Muscle layer of colon (tissue), 2 donors: ENCODE measurements around the gene BCL11B.

Source experiments
- H3K27ac ChIP-seq: one replicate; pipeline ENCODE4 v1.7.0; 2013; ENCODE audit warnings: low read depth, mild to moderate bottlenecking, low read length, moderate library complexity
- H3K27me3 ChIP-seq, 2 donors: one replicate each; pipeline ENCODE4 v1.7.0; 2013; ENCODE audit warnings: low read length in 2 of 2, mild to moderate bottlenecking in 2 of 2; ENCODE audit not compliant: insufficient read depth in 2 of 2, control insufficient read depth in 1 of 2
- H3K36me3 ChIP-seq: one replicate; pipeline ENCODE4 v1.7.0; 2013; ENCODE audit warnings: mild to moderate bottlenecking, low read length; ENCODE audit not compliant: insufficient read depth
- H3K4me1 ChIP-seq: one replicate; pipeline ENCODE4 v1.7.0; 2013; ENCODE audit warnings: mild to moderate bottlenecking, low read length; ENCODE audit not compliant: insufficient read depth
- H3K4me3 ChIP-seq, 2 donors: one replicate each; pipeline ENCODE4 v1.7.0; 2013; ENCODE audit warnings: low read length in 2 of 2, low read depth in 1 of 2, mild to moderate bottlenecking in 1 of 2, moderate library complexity in 1 of 2
- H3K9ac ChIP-seq: one replicate; pipeline ENCODE4 v1.7.0; 2013; ENCODE audit warnings: low read length
- H3K9me3 ChIP-seq: one replicate; pipeline ENCODE4 v1.7.0; 2013; ENCODE audit warnings: mild to moderate bottlenecking, low read length
- donor health status: abdominal sarcoma.
- donor health status: Adenocarcinoma of cecum.

Gene BCL11B

GRCh38 chr14:99168330-99168729 is 103.7 kb downstream of the BCL11B start:
- Histone ChIP-seq H3K36me3 (no peaks in the 10 kb centered on the region), H3K4me1 (no peaks in the 10 kb centered on the region), H3K27me3 (no peaks in the 10 kb centered on the region), H3K4me3 (no peak overlapping the region), H3K9ac (no peak overlapping the region), H3K27ac (no peak overlapping the region), H3K9me3 (no peaks in the 10 kb centered on the region)

GRCh38 chr14:99166506-99166905 is 105.5 kb downstream of the BCL11B start:
- H3K27ac ChIP-seq: no peak overlapping the region
- no peaks in the 10 kb centered on the region for H3K27me3 ChIP-seq
- no peak overlapping the region for H3K9ac ChIP-seq
- H3K4me3 ChIP-seq: no peak overlapping the region
- H3K9me3 ChIP-seq: no peaks in the 10 kb centered on the region
- no peaks in the 10 kb centered on the region for H3K36me3 ChIP-seq
- H3K4me1 ChIP-seq: no peaks in the 10 kb centered on the region

GRCh38 chr14:99164712-99165111 is 107.3 kb downstream of the BCL11B start:
- Histone ChIP-seq H3K4me3 (no peak overlapping the region), H3K27ac (no peak overlapping the region), H3K27me3 (no peaks in the 10 kb centered on the region), H3K9ac (no peak overlapping the region), H3K4me1 (no peaks in the 10 kb centered on the region), H3K9me3 (no peaks in the 10 kb centered on the region), H3K36me3 (no peaks in the 10 kb centered on the region)

DNA sequence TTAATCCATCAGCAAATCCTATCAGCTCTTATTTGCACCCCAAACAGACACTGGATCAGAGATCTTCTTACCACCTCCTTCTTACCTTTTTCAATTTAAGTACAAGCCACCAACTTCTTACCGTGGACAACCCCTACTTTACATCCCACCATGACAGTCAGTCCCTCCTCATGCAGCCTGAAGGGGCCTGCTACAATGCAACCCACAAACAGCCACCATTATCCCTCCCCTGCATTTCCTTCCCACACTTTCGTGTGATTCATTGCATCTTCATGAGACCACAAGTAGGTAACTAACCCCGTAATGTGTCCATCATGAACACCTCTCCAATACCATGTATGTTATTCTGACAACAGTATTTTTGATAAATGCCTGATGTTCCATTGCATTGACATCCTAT is 108.6 kb downstream of the BCL11B start:
- Histone ChIP-seq H3K27me3 (no peaks in the 10 kb centered on the region), H3K9ac (no peak overlapping the region), H3K4me1 (no peaks in the 10 kb centered on the region), H3K9me3 (no peaks in the 10 kb centered on the region), H3K36me3 (no peaks in the 10 kb centered on the region), H3K27ac (no peak overlapping the region), H3K4me3 (no peak overlapping the region)

- Histone ChIP-seq H3K9me3 (no peaks in the 10 kb centered on the region), H3K4me3 (no peak overlapping the region), H3K27ac (no peak overlapping the region), H3K4me1 (no peaks in the 10 kb centered on the region), H3K9ac (no peak overlapping the region), H3K36me3 (no peaks in the 10 kb centered on the region), H3K27me3 (no peaks in the 10 kb centered on the region)
These were observed 112.4 kb downstream of the BCL11B start for GRCh38 chr14:99159341-99160340.

GRCh38 chr14:99158646-99159165 is 113.3 kb downstream of the BCL11B start:
- no peaks in the 10 kb centered on the region for H3K9me3 ChIP-seq
- no peaks in the 10 kb centered on the region for H3K4me1 ChIP-seq
- no peak overlapping the region for H3K27ac ChIP-seq
- no peak overlapping the region for H3K4me3 ChIP-seq
- no peak overlapping the region for H3K9ac ChIP-seq
- H3K36me3 ChIP-seq: no peaks in the 10 kb centered on the region
- no peaks in the 10 kb centered on the region for H3K27me3 ChIP-seq

DNA sequence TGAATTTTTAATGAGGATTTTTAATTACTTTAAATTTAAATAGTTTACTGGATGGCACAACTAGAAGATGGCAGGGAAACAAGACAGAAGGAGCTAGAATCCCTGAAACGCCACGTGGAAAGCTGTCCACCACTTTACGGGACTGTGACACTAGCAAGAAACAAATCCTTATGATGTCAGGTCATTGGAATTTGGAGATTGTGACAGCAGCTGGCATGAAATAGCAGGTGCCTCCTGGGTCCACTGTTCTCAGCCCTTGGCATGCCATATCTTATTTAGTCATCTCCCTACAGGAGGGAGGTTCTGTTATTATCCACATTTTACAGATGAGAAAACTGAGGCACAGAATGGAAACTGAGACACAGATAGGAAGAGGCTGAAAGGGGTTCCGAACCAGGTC is 113.8 kb downstream of the BCL11B start:
- H3K4me3 ChIP-seq: no peak overlapping the region
- H3K36me3 ChIP-seq: no peaks in the 10 kb centered on the region
- H3K27me3 ChIP-seq: no peaks in the 10 kb centered on the region
- H3K27ac ChIP-seq: no peak overlapping the region
- no peaks in the 10 kb centered on the region for H3K9me3 ChIP-seq
- no peak overlapping the region for H3K9ac ChIP-seq
- H3K4me1 ChIP-seq: no peaks in the 10 kb centered on the region

DNA sequence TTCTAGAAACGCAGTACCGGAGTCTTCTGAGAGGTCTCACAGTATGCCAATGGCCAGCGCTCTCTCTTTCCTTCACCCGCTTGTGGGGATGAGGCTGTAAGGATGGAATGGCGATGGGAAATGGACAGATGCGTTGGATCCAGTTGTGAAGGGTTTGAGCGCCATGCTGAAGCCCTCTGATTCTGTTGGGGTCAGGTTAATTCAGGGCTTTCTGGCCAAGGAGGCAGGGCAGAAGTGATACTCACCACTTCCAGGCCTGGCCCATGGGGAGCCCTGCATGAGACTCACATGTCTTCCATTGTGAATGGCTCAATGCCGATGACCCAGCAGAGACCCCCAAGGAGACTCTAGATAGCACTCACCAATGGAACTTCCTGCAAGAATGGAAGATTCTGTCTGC is 114.3 kb downstream of the BCL11B start:
- no peaks in the 10 kb centered on the region for H3K4me1 ChIP-seq
- no peak overlapping the region for H3K4me3 ChIP-seq
- no peaks in the 10 kb centered on the region for H3K27me3 ChIP-seq
- H3K9ac ChIP-seq: no peak overlapping the region
- no peaks in the 10 kb centered on the region for H3K9me3 ChIP-seq
- H3K27ac ChIP-seq: no peak overlapping the region
- H3K36me3 ChIP-seq: no peaks in the 10 kb centered on the region

- Histone ChIP-seq H3K9ac (no peak overlapping the region), H3K27ac (no peak overlapping the region), H3K4me1 (no peaks in the 10 kb centered on the region), H3K27me3 (no peaks in the 10 kb centered on the region), H3K36me3 (no peaks in the 10 kb centered on the region), H3K4me3 (no peak overlapping the region), H3K9me3 (no peaks in the 10 kb centered on the region)
These were observed 114.8 kb downstream of the BCL11B start for GRCh38 chr14:99157246-99157645.

DNA sequence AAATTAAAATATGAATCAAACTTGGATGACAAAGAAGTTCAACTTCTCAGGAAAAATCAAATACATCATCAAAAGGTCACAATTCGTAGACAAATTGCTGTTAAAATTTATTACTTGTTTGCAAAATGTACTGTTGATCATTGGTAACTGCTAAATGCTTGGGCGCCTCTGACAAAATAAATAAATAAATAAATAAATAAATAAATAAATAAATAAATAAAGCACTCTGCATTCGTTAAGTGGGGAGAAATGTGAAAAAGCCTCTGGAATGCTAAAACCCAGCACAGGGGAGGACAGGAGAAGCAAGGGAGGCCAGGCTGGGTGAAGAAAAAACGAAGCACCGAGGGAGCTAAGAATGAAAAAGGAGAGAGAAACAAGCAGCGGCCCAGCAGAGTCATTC is 115.2 kb downstream of the BCL11B start:
- H3K9me3 ChIP-seq: no peaks in the 10 kb centered on the region

GRCh38 chr14:99156090-99156425 is 115.9 kb downstream of the BCL11B start:
- no peak overlapping the region for H3K4me3 ChIP-seq
- H3K9ac ChIP-seq: no peak overlapping the region
- no peaks in the 10 kb centered on the region for H3K9me3 ChIP-seq
- no peaks in the 10 kb centered on the region for H3K27me3 ChIP-seq
- no peak overlapping the region for H3K27ac ChIP-seq
- H3K36me3 ChIP-seq: no peaks in the 10 kb centered on the region
- no peaks in the 10 kb centered on the region for H3K4me1 ChIP-seq

More for the DNA sequence above, 115.2 kb downstream of the BCL11B start:
- Histone ChIP-seq H3K27me3 (no peaks in the 10 kb centered on the region), H3K36me3 (no peaks in the 10 kb centered on the region), H3K4me3 (no peak overlapping the region), H3K4me1 (no peaks in the 10 kb centered on the region), H3K9ac (no peak overlapping the region), H3K27ac (no peak overlapping the region)
